ENCODE measurements around the gene FDX1.

FDX1 gene

GRCh38 chr11:110431674-110432073 lies 1.9 kb downstream of the FDX1 start:
- DNase-seq = no peak

DNA sequence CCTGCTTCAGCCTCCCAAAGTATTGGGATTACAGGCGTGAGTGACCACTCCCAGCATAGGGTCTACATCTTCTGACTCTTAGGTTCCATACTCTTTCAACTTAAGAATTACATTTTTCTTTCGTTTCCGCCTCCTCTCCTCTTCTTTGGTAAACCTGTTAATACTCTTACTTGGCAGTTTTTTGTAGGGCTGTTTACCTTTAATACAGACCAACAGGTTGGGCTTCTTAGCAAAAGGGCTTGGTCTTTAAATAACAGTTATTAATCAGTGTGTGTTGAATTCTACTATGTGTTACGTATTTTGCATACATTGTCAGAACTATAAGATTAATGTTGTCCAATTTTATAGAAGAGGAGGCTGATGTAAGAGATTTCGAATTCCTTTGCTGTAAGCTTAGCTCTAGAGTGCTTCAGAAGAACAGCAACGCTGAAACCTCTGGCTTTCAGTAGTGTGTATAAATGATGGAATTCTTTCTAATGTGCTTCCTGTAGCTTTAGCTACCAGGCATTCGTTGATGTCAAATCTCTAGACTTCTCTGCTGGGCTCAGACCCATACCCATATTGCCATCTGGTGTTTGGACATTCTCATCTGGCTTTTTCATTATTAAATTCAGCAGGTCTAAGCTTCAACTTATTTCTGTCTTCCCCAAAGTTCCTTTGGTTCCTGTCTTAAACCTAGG lies 3.1 kb downstream of the FDX1 start:
- no peak for DNase-seq

DNA sequence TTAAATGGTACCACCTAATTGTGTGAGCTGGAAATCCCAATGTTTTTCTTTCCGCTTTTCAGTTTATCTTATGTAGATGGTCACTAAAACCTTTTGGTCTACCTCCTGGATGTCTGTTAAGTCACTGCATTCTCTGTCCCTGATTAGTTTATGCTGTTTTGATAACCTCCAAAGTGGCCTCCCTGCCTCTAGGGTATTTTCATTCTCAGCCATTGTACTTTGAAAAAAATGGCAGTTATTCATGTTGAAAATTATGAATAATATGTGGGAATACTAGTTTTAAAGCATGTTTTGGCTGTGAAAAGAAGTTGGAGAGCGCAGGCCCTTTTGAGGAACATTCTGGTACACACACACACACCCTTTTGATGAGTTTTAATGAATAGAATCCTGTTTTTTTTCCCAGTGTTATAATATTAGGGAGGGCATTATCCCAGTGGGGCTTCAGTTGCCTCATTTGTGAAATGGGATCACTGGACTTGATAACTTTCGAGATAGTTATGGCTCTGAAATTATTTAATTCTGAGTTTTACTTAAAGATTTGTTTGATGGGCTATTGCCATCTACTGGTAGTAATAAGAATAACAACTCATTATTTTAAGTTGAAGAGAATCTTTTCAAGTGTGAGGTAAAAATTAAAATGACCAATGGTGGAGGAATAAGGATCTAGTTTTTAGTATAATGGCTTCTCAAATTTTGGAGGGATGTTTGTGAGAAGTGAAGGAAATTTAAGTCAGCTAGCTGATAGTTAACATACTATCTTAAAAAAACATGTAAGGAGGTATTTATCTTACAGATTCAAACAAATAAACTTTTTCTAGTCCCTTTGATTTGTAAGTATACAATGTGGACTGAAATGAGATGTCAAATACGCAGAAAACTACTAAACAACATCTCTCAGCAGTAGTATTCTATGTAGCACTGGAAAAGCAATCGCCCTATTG lies 3.9 kb downstream of the FDX1 start:
- DNase-seq = no peak

DNA sequence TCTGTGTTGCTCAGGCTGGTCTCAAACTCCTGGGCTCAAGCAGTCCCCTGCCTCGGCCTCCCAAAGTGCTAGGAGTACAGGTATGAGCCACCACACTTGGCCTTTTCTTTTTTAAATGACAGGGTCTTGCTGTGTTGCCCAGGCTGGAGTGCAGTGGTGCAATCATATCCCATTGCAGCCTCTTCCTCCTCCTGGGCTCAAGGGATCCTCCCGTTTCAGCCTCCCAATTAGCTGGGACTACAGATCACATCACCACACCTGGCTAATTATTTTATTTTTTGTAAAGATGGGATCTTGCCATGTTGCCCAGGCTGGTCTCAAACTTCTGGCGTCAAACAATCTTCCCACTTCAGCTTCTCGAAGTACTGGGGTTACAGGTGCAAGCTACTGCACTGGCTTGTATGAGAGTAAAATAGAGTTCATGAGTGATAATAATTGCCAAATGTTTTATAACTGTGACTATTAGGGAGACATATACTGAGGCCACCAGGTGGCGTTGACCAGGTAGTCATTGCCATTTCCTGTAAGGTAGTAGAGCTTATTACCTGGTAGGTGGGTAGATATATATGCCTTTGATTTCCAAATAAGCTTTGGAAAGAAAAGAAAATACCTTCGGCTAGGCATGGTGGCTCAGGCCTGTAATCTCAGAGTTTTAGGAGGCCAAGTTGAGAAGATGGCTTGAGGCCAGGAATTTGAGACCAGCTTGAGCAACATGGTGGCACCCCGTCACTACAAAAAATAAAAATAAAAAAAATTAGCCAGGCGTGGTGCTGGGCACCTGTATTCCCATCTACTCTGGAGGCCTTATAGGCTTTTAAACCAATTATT lies 5.4 kb downstream of the FDX1 start:
- DNase-seq = no peak

- DNase-seq = no peak
Measured at GRCh38 chr11:110435780-110436717, 6.3 kb downstream of the FDX1 start.

DNA sequence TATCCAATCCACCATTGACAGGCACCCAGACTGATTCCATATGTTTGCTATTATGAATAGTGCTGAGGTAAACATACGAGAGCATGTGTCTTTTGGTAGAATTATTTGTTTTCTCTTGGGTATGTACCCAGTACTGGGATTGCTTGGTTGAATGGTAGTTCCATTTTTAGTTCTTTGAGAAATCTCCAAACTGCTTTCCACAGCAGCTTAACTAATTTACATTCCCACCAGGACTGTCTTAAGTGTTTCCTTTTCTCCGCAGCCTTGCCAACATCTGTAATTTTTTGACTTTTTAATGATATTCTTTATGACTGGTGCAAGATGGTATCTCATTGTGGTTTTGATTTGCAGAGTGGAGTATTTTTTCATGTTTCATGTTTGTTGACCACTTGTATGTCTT lies 8.3 kb downstream of the FDX1 start:
- DNase-seq = no peak

GRCh38 chr11:110445437-110445836 lies 15.7 kb downstream of the FDX1 start:
- no peak for DNase-seq

- DNase-seq = no peak
Measured at GRCh38 chr11:110446061-110446460, 16.3 kb downstream of the FDX1 start.

GRCh38 chr11:110446594-110446993 lies 16.8 kb downstream of the FDX1 start:
- no peak for DNase-seq

DNA sequence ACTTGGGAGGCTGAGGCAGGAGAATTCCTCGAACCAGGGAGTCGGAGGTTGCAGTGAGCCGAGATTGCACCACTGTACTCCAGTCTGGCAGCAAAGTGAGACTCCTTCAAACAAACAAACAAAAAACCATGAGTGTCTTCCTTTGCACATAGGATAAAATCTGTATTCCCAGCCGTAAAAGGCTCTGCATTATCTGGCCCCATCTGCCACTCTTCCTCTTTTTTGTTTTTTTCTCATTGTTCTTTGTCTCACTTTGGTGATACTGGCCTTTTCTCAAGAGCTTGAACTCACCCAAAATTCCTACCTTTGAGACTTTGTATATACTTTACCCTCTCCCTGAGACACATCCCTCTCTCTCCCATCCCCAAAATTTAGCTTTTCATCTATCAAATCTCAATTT lies 17.6 kb downstream of the FDX1 start:
- DNase-seq = no peak

DNA sequence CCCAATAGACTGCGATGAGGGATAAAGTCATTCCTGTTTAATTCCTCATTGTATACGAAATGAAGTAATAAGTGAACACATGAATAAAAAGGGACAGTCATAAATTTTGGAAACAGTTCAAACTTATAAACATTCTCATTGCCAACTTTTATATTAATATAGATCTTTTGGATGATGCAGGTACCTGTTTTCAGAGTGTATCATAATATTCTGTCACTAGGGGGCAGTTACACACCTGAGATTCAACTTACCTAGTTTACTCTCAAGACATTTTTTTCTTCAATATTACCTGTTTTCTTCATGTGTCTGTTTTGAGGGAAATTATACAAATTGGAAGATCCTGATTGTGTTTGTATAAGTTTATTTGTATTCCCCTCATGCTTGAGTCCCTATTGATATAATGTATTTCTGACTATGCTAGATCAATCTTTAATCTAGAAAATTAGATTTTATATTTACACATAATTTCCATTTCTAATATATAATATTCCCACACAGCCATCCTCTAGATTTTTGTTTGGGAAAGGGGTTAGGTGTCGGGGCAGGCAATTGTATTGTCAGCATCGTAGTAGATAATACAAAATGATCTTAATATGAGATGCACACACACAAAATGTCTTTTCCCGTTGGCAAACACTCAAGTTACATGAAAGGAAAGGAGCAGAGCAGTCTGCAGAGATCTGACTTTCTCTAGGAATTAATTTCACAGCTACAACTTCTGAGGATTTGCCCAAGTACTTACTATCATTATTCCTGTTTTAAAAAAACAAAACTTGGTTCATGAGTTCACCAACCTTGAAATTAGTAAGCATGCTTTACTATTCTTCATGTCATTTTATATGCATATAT lies 18.4 kb downstream of the FDX1 start:
- DNase-seq = no peak

DNA sequence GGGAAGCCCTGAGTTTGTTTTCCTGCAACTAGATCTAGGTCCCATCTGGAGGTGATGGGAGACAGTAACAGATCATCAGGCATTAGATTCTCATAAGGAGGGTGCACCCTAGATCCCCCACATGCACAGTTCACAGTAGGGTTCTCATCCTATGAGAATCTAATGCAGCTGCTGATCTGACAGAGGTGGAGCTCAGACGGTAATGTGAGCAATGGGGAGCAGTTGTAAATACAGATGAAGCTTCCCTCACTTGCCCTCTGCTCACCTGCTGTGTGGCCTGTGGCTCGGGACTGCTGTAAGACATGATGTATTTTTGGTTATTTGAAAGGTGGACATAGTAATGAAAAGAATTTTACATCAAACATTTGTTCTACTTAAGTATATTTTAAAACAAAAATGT lies 20.5 kb downstream of the FDX1 start:
- no peak for DNase-seq

GRCh38 chr11:110452720-110453119 lies 23.0 kb downstream of the FDX1 start:
- no peak for DNase-seq

GRCh38 chr11:110453684-110454354 lies 24.1 kb downstream of the FDX1 start:
- DNase-seq = no peak

DNA sequence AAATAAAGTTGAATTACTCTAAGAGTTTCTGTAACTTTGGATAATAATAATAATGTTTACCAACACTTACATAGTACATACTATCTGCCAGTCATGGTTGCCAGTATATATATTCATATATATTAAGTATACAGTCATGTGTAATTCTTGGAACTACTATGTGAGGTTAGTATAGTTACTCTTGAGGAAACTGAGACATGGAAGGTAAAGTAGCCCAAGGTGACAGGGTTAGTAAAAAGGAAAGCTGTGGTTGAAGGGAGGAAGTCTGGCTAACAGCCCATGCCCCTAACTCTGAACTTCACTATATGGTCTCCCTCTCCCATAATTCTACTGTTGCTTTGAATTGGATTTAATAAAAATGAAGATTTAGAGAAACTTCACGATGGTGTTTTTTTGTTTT lies 24.9 kb downstream of the FDX1 start:
- no peak for DNase-seq

DNA sequence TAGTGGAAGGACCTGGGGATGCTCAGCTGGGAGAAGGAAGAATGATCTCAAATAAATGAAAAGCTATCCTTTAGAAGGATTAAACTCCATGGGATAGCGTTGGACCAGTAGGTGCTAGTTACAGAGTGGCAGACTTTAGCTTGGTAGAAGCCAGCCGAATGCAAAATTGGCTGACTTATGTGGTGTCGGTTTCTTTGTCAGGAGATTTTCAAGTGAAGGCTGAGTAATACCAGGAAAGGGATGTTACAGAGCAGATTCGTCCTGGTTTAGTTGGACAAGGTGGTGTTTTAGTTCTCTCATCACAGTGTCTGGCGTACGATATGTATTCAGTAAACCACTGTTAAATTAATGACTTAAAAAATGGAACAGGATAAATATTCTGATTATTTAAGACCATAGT lies 26.0 kb downstream of the FDX1 start:
- no peak for DNase-seq

- DNase-seq = no peak
Measured at GRCh38 chr11:110463153-110463552, 33.4 kb downstream of the FDX1 start.

DNA sequence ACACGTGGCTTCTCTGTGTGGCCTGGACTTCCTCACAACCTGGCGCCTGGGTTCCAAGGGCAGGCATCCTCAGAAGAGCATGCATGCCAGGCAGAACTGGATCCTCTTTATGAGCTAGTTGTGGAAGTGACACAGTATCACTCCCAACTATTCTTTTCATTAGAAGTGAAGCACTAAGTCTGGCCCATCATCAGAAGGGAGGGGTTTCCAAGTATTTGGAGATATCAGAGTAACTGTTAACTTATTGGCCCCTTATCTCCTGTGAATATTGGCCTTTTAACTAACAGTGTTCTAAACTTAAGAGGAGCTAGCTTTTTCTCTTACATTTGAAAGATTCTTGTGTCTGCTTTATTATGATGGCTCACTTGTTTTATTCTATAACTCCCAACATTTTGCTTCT lies 35.5 kb downstream of the FDX1 start:
- no peak for DNase-seq

DNA sequence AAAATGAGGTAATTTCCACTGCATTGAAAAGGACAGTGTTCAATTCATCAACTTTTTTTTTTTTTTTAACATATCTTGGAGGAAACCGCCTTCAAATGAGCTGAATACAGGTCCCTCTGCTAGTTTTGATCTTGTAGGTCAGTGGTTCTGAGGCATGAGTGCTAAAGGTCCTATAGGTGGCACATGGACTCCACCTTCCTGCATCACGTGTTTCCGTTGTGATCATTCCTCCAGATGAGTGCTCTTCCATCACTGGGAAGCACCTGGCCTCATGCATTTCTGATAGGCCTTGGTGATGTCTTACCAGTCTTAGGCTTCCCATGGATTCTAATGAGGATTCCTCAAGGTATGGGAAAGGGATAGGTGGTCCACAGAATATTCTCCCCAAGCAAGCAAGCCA lies 37.8 kb downstream of the FDX1 start:
- no peak for DNase-seq

GRCh38 chr11:110468121-110468520 lies 38.4 kb downstream of the FDX1 start:
- no peak for DNase-seq

GRCh38 chr11:110469127-110469526 lies 39.4 kb downstream of the FDX1 start:
- no peak for DNase-seq

Measured in activated naive CD4-positive, alpha-beta T cell (primary cell).